Suprapubic skin (tissue), 4 donors: ENCODE data around the gene ZNF575. TPM values are rescaled to one million over a fixed set of nuclear protein-coding genes. Genes with fewer than 3 reads are reported as not detected.

ENCODE experiments used
- DNase-seq, 2 donors: peaks; one replicate each; pipeline ENCODE4 v3.0.0-alpha.2; 2019; ENCODE audit warnings: low spot score in 2 of 2
- H3K27ac ChIP-seq: fragments of 200-600 bp; sonication (generic); one replicate; pipeline ENCODE4 v1.5.1; 2019
- H3K27me3 ChIP-seq: fragments of 200-600 bp; sonication (generic); one replicate; pipeline ENCODE4 v1.5.1; 2019
- H3K36me3 ChIP-seq: fragments of 200-600 bp; sonication (generic); one replicate; pipeline ENCODE4 v1.5.1; 2019
- H3K4me1 ChIP-seq: fragments of 200-600 bp; sonication (generic); one replicate; pipeline ENCODE4 v1.5.1; 2019
- H3K4me3 ChIP-seq: fragments of 200-600 bp; sonication (generic); one replicate; pipeline ENCODE4 v1.5.1; 2019; ENCODE audit warnings: mild to moderate bottlenecking
- H3K9me3 ChIP-seq: fragments of 200-600 bp; sonication (generic); one replicate; pipeline ENCODE4 v1.5.1; 2019
- CTCF ChIP-seq, 2 donors: fragments of 200-600 bp in 1 of 2; fragments of 450-650 bp in 1 of 2; sonication (generic) in 1 of 2; IDR thresholded peaks; one replicate each; pipeline ENCODE4 v1.5.1; 2016 to 2019; ENCODE audit warnings: antibody characterized with exemption in 2 of 2, mild to moderate bottlenecking in 1 of 2, moderate library complexity in 1 of 2
- EP300 ChIP-seq: sonication (generic); formaldehyde crosslinking; IDR thresholded peaks from one replicate; pipeline ENCODE4 v1.6.1; 2017; ENCODE audit warnings: antibody characterized with exemption
- POLR2A ChIP-seq, 2 donors: fragments of 450-650 bp; IDR thresholded peaks; one replicate each; pipeline ENCODE4 v1.6.1; 2017; ENCODE audit warnings: antibody characterized with exemption in 2 of 2, mild to moderate bottlenecking in 2 of 2, moderate library complexity in 2 of 2
- POLR2AphosphoS5 ChIP-seq, 3 donors: sonication (generic); formaldehyde crosslinking; IDR thresholded peaks; one replicate each; pipeline ENCODE4 v1.6.1; 2017; ENCODE audit warnings: antibody characterized with exemption in 3 of 3
- WGBS: methylation state at CpG from one replicate; pipeline ENCODE4 v1.1.5; 2018; 5-methylcytosine and 5-hydroxymethylcytosine counted together
- total RNA-seq, 4 donors: library from RNA; depleted of rRNA; stranded (reverse); fragments of >200 nt; gene quantifications; one replicate each; pipeline ENCODE4 v1.1.0, GENCODE V29; 2016

The ZNF575 gene
- total RNA-seq, 4 donors from 2014 or later: 0.52 to 2.4 (median 0.92) TPM

GRCh38 chr19:43498233-43498842 is 34.6 kb upstream of the ZNF575 start:
- no peak for DNase-seq
- H3K27ac ChIP-seq: no peak overlapping the region
- WGBS: 74% methylated on average over 5 of the region's 5 CpGs
- H3K4me3 ChIP-seq: no peak overlapping the region
- TF ChIP-seq POLR2AphosphoS5 (IDR thresholded peaks at IDR 0.05) (no peak), EP300 (no peak), POLR2A (IDR thresholded peaks at IDR 0.05) (no peak), CTCF (IDR thresholded peaks at IDR 0.05) (no peak)
- peaks cover 17% of the 10 kb centered on the region for H3K4me1 ChIP-seq
- H3K36me3 ChIP-seq: peaks cover 45% of the 10 kb centered on the region
- H3K27me3 ChIP-seq: no peaks in the 10 kb centered on the region
- H3K9me3 ChIP-seq: no peaks in the 10 kb centered on the region

- no peak for DNase-seq
- TF ChIP-seq POLR2AphosphoS5 (IDR thresholded peaks at IDR 0.05) (no peak), EP300 (no peak), CTCF (IDR thresholded peaks at IDR 0.05) (no peak), POLR2A (IDR thresholded peaks at IDR 0.05) (no peak)
- 86% methylated on average over 3 of the region's 3 CpGs for WGBS
Observed at GRCh38 chr19:43499042-43499441, 33.9 kb upstream of the ZNF575 start.

DNA sequence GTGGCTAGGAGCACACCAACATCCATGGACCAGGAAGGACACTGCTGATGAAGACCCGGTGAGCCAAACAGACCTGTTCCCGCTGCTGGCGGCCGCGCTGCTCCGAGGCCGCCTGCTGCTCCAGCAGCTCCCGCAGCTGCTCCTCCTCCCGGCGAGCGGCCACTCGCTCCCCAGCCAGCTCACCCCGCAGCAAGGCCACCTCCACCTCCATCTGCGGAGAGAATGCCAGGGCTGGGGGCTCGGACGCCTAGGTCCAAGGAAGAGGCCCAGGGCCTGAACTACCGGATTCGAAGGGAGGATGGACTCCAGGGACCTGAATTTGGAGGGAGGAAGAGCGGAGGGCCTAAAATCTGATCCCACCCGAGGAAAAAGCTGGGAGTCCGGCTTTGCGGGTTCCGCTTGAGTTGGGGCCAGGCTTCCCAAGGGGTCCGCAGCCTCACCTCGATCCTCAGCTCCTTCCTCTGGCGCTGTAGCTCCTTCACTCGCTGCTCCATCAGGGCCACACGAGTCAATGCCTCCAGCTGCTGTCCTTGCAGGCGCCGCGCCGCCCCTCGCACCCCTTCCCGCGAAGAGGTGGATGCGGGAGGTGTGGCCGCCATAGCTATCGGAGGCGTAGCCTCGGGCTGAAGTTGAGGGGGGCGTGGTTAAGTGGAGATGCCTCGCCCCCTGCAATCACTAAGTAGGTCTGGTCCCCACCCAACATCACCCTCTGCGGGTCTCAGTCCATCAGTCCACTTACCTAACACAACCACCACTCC is 31.1 kb upstream of the ZNF575 start:
- no peak for TF ChIP-seq CTCF (IDR thresholded peaks at IDR 0.05)
- TF ChIP-seq EP300: no peak
- no peak for TF ChIP-seq POLR2A (IDR thresholded peaks at IDR 0.05)
- no peak for TF ChIP-seq POLR2AphosphoS5 (IDR thresholded peaks at IDR 0.05)
- no peaks in the 10 kb centered on the region for H3K9me3 ChIP-seq
- H3K27ac ChIP-seq: no peak overlapping the region
- peaks cover 18% of the 10 kb centered on the region for H3K36me3 ChIP-seq
- WGBS: 76% methylated on average over 34 of the region's 43 CpGs
- no peak for DNase-seq
- no peak overlapping the region for H3K4me3 ChIP-seq
- H3K27me3 ChIP-seq: no peaks in the 10 kb centered on the region
- peaks cover 28% of the 10 kb centered on the region for H3K4me1 ChIP-seq

More at GRCh38 chr19:43499042-43499441, 33.9 kb upstream of the ZNF575 start:
- Histone ChIP-seq H3K36me3 (peaks cover 45% of the 10 kb centered on the region), H3K27ac (no peak overlapping the region), H3K4me1 (peaks cover 19% of the 10 kb centered on the region), H3K27me3 (no peaks in the 10 kb centered on the region), H3K9me3 (no peaks in the 10 kb centered on the region), H3K4me3 (no peak overlapping the region)

GRCh38 chr19:43502419-43502976 is 30.5 kb upstream of the ZNF575 start:
- no peak for DNase-seq
- Histone ChIP-seq H3K9me3 (no peaks in the 10 kb centered on the region), H3K4me1 (peaks cover 28% of the 10 kb centered on the region), H3K27me3 (no peaks in the 10 kb centered on the region), H3K4me3 (peak overlapping the region; percentile 69), H3K27ac (no peak overlapping the region), H3K36me3 (peaks cover 11% of the 10 kb centered on the region)
- 89% methylated on average over 20 of the region's 23 CpGs for WGBS
- no peak for TF ChIP-seq EP300
- TF ChIP-seq POLR2AphosphoS5 (IDR thresholded peaks at IDR 0.05): no peak
- TF ChIP-seq POLR2A (IDR thresholded peaks at IDR 0.05): no peak
- no peak for TF ChIP-seq CTCF (IDR thresholded peaks at IDR 0.05)
